GM08714 (cell line): Measurements from ENCODE around the gene DNM3.

Source experiments
- H3K4me3 ChIP-seq: fragments of 200-500 bp; sonication (Bioruptor generic); 2 replicates; pipeline ENCODE4 v1.5.1; 2014; ENCODE audit warnings: mild to moderate bottlenecking, low read length, inconsistent platforms
- ZNF274 ChIP-seq: IDR thresholded peaks from 2 replicates; pipeline ENCODE4 v1.6.1; 2012; ENCODE audit warnings: mild to moderate bottlenecking, low read depth, low read length

The DNM3 gene

DNA sequence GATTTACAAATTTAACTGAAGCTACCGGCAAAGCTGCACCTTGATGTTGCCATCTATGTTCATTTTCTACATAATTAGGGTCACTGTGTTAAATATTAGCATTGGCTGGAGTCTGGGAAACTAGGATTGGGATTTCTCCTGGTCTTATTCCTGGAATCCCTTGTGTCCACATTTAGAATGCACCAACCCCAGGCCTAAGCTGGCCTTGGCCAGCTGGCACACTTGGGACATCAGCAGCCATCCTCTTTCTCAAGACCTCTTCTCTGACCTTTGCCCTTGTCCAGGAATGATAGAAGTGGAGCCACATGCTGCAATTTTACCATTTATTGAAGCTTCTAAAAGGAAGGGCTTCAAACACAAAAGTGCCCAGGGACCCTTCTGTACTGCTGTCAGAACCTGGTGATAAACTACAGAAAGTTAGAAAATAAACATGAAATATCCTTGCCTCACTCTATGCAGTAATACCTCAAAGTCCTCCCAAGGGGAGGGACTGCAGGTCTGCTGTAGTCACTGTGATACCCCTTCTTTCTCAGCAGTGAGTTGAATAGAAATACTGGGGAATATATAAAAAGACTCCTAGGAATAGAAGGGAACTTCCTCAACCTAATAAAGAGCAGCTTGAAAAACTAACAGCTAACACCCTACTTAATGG is 616.3 kb downstream of the DNM3 start:
- TF ChIP-seq ZNF274, result no peak
- no peak overlapping the region for H3K4me3 ChIP-seq

DNA sequence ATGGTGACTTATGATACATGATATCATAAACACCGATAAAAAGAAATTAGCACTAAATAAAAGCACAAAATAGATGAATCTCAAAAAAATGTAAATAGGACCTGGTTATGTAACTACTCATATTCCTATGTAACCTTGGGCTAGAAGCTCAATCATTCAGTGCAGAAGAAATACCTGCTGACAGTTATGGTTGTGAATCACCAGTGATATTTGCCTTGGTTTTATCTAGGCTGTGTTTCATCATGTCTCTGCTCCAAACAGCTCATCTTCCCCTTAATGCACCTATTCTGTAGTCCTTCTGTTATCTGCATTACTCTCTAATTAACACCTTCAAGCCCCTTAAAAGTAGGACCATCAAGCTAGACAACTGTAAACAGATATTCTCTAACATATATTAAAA is 618.9 kb downstream of the DNM3 start:
- no peak overlapping the region for H3K4me3 ChIP-seq
- no peak for TF ChIP-seq ZNF274

DNA sequence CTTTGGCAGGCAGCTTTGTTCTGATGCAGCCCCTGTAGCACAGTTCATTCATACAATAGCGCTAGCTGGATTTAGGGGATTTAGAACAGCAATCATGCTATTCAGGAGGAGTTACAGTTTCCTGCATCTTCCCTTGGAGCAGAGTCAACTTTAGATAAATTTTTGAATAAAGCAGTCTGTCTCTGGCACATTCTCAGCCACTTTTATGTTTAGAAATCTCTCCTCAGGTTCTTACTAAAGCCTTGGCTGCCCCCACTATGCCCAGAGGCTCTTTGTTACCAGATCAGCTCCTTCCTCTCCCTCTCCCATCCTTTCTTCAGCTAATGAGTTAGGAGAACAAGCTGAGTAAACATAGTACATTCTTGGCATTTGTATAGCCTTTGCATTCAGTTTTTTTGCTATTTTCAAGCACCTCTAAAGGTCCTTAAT is 619.6 kb downstream of the DNM3 start:
- TF ChIP-seq ZNF274, result no peak
- no peak overlapping the region for H3K4me3 ChIP-seq
